DMS 273 treated with DMSO at 0.1 percent for 48 hours (cell line): Measurements from ENCODE around the gene DENND5B.
"Not testable (repeated sequence)": the region's sequence is repeated elsewhere in the genome, so short reads cannot be mapped to it uniquely, and the experiment has no call there.

Experiments used
- DNase-seq: peaks from one replicate; lab custom pipeline; 2025; lab: John Stamatoyannopoulos, UW

Gene DENND5B

GRCh38 chr12:31557707-31558106 lies 33.2 kb downstream of the DENND5B start:
- no peak for DNase-seq

GRCh38 chr12:31555466-31555865 lies 35.5 kb downstream of the DENND5B start:
- not testable (repeated sequence) for DNase-seq

GRCh38 chr12:31550590-31550989 lies 40.3 kb downstream of the DENND5B start:
- not testable (repeated sequence) for DNase-seq

GRCh38 chr12:31536672-31537071 lies 54.3 kb downstream of the DENND5B start:
- no peak for DNase-seq

- DNase-seq = no peak
Measured at GRCh38 chr12:31533470-31533869, 57.5 kb downstream of the DENND5B start.

- no peak for DNase-seq
Measured at GRCh38 chr12:31531893-31532292, 59.0 kb downstream of the DENND5B start.

- DNase-seq = no peak
Measured at GRCh38 chr12:31528095-31528494, 62.8 kb downstream of the DENND5B start.

- no peak for DNase-seq
Measured at GRCh38 chr12:31527083-31527482, 63.9 kb downstream of the DENND5B start.

GRCh38 chr12:31526158-31526546 lies 64.8 kb downstream of the DENND5B start:
- DNase-seq = no peak

GRCh38 chr12:31525496-31526157 lies 65.3 kb downstream of the DENND5B start:
- DNase-seq = no peak

- no peak for DNase-seq
Measured at GRCh38 chr12:31524791-31525495, 66.0 kb downstream of the DENND5B start.

GRCh38 chr12:31523306-31523705 lies 67.6 kb downstream of the DENND5B start:
- no peak for DNase-seq

- no peak for DNase-seq
Measured at GRCh38 chr12:31522607-31523006, 68.3 kb downstream of the DENND5B start.

- DNase-seq = no peak
Measured at GRCh38 chr12:31521964-31522363, 69.0 kb downstream of the DENND5B start.

GRCh38 chr12:31519511-31519910 lies 71.4 kb downstream of the DENND5B start:
- no peak for DNase-seq

- no peak for DNase-seq
Measured at GRCh38 chr12:31518680-31519227, 72.2 kb downstream of the DENND5B start.

- DNase-seq = no peak
Measured at GRCh38 chr12:31517994-31518393, 72.9 kb downstream of the DENND5B start.

GRCh38 chr12:31516702-31517101 lies 74.2 kb downstream of the DENND5B start:
- no peak for DNase-seq

GRCh38 chr12:31514912-31515311 lies 76.0 kb downstream of the DENND5B start:
- DNase-seq = no peak

GRCh38 chr12:31510034-31510433 lies 80.9 kb downstream of the DENND5B start:
- DNase-seq = no peak

- no peak for DNase-seq
Measured at GRCh38 chr12:31508436-31509150, 82.3 kb downstream of the DENND5B start.

GRCh38 chr12:31507966-31508365 lies 83.0 kb downstream of the DENND5B start:
- DNase-seq = no peak
